BLaER1 treated with 17β-estradiol and CSF1 and Interleukin-3, amounts not matched to agents 10 nM and 100 nM (cell line): Measurements from ENCODE around the gene MT1B.
"Not testable (repeated sequence)": the region's sequence is repeated elsewhere in the genome, so short reads cannot be mapped to it uniquely, and the experiment has no call there.

Experiments used
- H3K27ac ChIP-seq, 11 experiments: shearing (Covaris generic); formaldehyde crosslinking; 2 replicates each; pipeline ENCODE4 v1.8.1; 2022
- H3K27me3 ChIP-seq, 11 experiments: shearing (Covaris generic); formaldehyde crosslinking; 2 replicates each; pipeline ENCODE4 v1.8.1; 2022
- H3K36me3 ChIP-seq, 11 experiments: shearing (Covaris generic); formaldehyde crosslinking; 2 replicates each; pipeline ENCODE4 v1.8.1; 2022
- H3K4me1 ChIP-seq, 10 experiments: shearing (Covaris generic); formaldehyde crosslinking; 2 replicates each; pipeline ENCODE4 v1.8.1; 2022
- H3K4me2 ChIP-seq, 11 experiments: shearing (Covaris generic); formaldehyde crosslinking; 2 replicates each; pipeline ENCODE4 v1.8.1; 2022
- H3K4me3 ChIP-seq, 10 experiments: shearing (Covaris generic); formaldehyde crosslinking; 2 replicates each; pipeline ENCODE4 v1.8.1; 2022
- H3K9ac ChIP-seq, 11 experiments: shearing (Covaris generic); formaldehyde crosslinking; 2 replicates each; pipeline ENCODE4 v1.8.1; 2022
- H3K9me3 ChIP-seq, 11 experiments: shearing (Covaris generic); formaldehyde crosslinking; replicated peaks in 1 of 11; 2 replicates each; pipeline ENCODE4 v1.8.1; 2022
- H4K20me1 ChIP-seq, 11 experiments: shearing (Covaris generic); formaldehyde crosslinking; 2 replicates each; pipeline ENCODE4 v1.8.1; 2022
- Cebpa-rat ChIP-seq, 11 experiments: shearing (Covaris generic); IDR thresholded peaks; 2 replicates each; pipeline ENCODE4 v1.8.1; 2022

MT1B gene

DNA sequence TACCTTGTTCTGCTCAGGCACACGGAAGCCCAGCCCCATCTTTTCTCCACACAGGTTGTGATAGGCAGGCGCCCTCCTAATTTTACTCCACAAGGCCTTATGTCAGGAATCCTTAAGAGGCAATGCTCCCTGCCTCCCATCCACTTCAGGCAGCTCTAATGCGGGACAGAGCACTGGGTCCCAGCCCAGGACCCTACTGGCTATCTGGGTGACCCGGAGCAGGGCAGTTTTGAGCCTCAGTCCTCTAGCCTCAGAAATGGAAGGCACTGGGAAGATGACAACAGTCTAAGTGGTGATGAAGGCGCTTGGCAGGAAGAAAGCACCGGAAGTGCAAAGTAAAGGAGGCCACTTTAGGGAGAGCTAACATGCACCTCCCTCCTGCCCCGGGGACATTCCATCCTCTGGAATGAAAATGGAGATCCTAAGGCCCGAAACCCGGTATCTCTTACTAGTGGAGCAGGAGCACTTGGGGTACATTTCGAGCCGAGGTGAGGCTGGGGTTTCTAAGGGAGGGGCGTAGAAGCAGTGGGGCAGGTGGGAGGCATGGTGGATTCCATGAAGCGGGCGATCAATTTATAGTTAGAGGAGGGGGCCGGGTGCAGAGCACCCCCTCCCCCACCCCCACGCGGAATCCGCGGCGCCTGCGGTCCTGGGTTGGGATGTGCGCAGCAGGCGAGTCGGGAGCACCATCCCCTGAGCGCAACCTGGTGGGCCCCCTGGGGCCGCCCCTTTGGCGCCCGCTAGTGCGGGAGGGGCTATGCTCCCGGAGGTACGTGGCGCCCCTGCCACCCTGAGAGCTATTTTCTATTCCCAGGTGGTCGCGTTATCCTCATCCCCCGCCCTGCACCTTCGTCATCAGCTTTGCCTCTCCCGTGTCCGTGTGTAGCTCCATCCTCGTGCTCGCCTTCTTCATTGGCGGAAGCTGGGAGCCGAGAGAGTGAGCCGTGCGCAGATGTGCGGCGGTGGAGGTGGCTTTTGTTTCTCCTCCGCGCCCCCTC, 11.0 kb downstream of the MT1B start:
- Histone ChIP-seq H3K27me3 (peaks cover 98 to 100% (median 100%) of the 10 kb centered on the region in 11 experiments), H3K36me3 (no peaks in the 10 kb centered on the region), H3K9ac (no peak overlapping the region), H3K9me3 (0 out of 22 replicates have a peak, but pooled peaks cover 0 to 4% (median 0%) of the 10 kb centered on the region in 11 experiments), H3K27ac (no peak overlapping the region), H3K4me3 (peak overlapping the region in 6 of 10 experiments; percentile 9 to 38 (median 20); a peak in 5 of 20 replicates), H3K4me1 (peaks cover 17 to 29% (median 23%) of the 10 kb centered on the region in 10 experiments), H4K20me1 (peaks cover 0 to 16% (median 4%) of the 10 kb centered on the region in 11 experiments; a peak in 6 of 22 replicates), H3K4me2 (peak overlapping the region; percentile 42 to 68 (median 60); a peak in 21 of 22 replicates)
- TF ChIP-seq Cebpa-rat (IDR thresholded peaks at IDR 0.05), result no peak

DNA sequence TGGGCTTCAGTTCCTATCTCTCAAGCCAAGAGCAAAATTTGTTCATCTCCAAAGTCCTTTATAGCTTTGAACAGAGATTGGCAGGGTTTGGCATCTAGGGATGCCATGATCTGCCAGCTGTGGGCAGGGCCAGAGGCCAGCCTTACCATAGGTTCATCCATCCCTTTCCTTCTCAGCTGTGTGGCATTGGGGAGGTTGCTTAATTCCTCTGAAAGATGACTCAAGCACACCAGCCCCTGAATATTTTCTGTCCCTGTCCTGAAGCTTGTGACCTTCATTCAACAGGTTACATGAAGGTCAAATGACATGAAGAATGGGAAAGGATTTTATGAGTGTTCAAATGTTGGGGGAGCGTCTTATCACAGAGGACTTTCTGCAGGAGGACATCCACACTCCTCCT, 12.8 kb downstream of the MT1B start:
- no peaks in the 10 kb centered on the region for H3K36me3 ChIP-seq
- TF ChIP-seq Cebpa-rat (IDR thresholded peaks at IDR 0.05), result no peak
- peaks cover 0 to 34% (median 6%) of the 10 kb centered on the region in 11 experiments; a peak in 11 of 22 replicates for H4K20me1 ChIP-seq
- H3K27me3 ChIP-seq, result peaks cover 98 to 100% (median 100%) of the 10 kb centered on the region in 11 experiments
- H3K9me3 ChIP-seq, result 0 out of 22 replicates have a peak, but pooled peaks cover 0 to 4% (median 0%) of the 10 kb centered on the region in 11 experiments
- H3K27ac ChIP-seq, result no peak overlapping the region
- no peak overlapping the region for H3K9ac ChIP-seq
- H3K4me2 ChIP-seq, result no peak overlapping the region
- peaks cover 21 to 37% (median 25%) of the 10 kb centered on the region in 10 experiments for H3K4me1 ChIP-seq
- no peak overlapping the region for H3K4me3 ChIP-seq

DNA sequence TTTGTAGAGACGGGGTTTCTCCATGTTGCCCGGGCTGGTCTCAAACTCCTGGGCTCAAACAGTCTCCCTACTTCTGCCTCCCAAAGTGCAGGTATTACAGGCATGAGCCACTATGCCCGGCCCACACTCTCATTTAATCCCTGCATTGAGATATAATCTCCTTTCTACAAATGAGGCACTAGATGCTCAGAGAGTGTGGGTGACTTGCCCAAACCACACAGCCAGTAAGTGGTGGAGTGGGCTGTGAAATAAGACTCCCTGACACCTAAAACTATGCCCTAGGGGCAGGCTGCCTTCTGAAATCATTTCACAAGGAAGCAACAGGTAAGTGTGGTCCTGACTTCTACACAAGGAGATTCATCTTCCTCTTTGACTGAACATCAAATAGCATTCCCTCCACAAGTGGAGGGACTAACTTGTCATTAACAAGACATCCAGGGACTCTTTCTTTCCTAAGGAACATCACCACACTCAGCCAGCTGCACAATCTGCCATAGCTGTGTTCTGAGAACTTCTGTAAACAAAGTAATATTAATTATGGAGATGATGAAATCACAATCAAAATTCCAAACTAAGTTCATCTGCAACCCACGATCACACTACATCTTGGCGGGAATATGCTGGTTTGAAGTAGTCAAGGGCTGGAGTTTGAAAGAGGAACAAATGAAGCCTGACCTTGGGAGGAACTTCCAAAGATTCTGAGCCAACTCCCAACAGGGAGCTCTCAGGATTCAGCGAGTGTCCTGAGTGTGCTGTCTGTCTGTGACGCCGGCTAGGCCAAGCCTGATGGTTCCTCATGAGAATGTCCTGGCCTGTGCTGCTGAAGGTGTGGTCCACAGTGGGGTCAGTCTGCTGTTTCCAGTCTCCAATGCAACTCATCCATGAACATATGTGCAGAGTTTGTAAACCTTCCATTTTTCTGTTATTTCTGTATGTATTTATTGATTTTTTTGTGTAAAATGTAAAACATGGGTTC, 13.9 kb downstream of the MT1B start:
- not testable (repeated sequence) for H3K4me2 ChIP-seq, H3K9me3 ChIP-seq, H3K27ac ChIP-seq, H3K9ac ChIP-seq, H3K36me3 ChIP-seq, H3K4me3 ChIP-seq
- H3K4me1 ChIP-seq, result peaks cover 24 to 47% (median 32%) of the 10 kb centered on the region in 10 experiments
- peaks cover 98 to 100% (median 100%) of the 10 kb centered on the region in 11 experiments for H3K27me3 ChIP-seq
- peaks cover 0 to 45% (median 9%) of the 10 kb centered on the region in 11 experiments; a peak in 13 of 22 replicates for H4K20me1 ChIP-seq

- peak within 1 kb of the TSS; percentile 20 to 45 (median 36); a peak in 16 of 20 replicates for H3K4me3 ChIP-seq
- H3K36me3 ChIP-seq, result no peaks in the 10 kb centered on the region
- H3K4me1 ChIP-seq, result peaks cover 23 to 55% (median 34%) of the 10 kb centered on the region in 10 experiments
- no peak within 1 kb of the TSS for H3K27ac ChIP-seq
- peaks cover 0 to 35% (median 9%) of the 10 kb centered on the region in 11 experiments; a peak in 13 of 22 replicates for H4K20me1 ChIP-seq
- H3K4me2 ChIP-seq, result peak within 1 kb of the TSS; percentile 57 to 80 (median 68)
- TF ChIP-seq Cebpa-rat (IDR thresholded peaks at IDR 0.05), result no peak
- peaks cover 98 to 100% (median 100%) of the 10 kb centered on the region in 11 experiments for H3K27me3 ChIP-seq
- H3K9me3 ChIP-seq, result 0 out of 22 replicates have a peak, but pooled peaks cover 0 to 4% (median 0%) of the 10 kb centered on the region in 11 experiments
- H3K9ac ChIP-seq, result no peak within 1 kb of the TSS
Measured at GRCh38 chr16:56667581-56668571, 16.2 kb downstream of the MT1B start, which contains the start of gene MT1G. TSS of gene MT1G (minus strand) at chr16:56668065. CDS start at chr16:56667993, 72 bp downstream.

DNA sequence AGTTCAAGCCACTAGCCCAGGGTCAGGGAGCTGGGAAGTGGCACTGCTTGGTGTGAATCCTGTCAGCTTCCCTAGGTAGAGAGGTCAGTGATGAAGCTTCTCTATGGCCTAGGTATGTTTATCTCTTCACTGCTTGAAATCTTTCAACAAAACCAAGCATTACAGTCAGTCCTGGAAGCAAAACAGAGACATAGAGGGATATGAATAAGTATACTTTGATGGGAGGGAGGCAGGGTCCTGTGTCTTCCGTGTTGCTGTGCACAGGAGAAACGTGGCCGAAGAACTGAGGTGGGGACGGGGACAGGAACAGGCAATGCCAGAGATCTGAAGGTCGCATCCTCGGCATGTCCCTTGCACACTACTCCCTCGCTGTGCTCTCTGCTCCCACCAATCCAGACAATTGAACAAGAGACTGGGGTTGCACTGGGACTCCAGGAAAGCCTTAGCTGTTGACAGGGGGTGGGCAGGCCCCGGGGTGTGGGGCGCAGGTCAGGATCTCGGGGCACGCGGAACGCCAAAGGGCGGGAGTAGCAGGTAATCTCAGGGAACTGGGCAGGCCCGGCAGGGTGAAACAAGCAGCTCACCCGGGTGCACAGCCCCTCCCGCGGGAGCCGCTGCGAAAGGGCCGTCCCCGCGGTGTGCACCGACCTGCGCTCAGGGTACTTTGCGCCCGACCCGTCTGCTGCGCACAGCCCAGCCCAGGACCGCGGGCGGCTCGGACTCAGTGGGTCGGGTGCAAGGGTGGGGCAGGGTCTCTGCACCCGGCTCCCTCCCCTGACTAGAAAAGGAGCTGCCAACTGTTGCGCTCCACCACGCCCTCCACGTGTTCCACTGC, 17.5 kb downstream of the MT1B start, which contains the start of gene MT1H:
Gene MT1H, plus strand, starts transcription at position 810 of the 835 bp plus-strand sequence. CDS start 71 bp downstream, outside the sequence.
- Histone ChIP-seq H3K9ac (no peak within 1 kb of the TSS), H3K4me2 (peak within 1 kb of the TSS; percentile 3 to 67 (median 36); a peak in 14 of 22 replicates), H3K27me3 (peaks cover 88 to 99% (median 94%) of the 10 kb centered on the region in 11 experiments), H4K20me1 (peaks cover 0 to 35% (median 9%) of the 10 kb centered on the region in 11 experiments; a peak in 13 of 22 replicates), H3K4me3 (0 out of 20 replicates have a peak within 1 kb of the TSS, but pooled peaks of 1 of the 10 experiments have one; percentile 4), H3K36me3 (no peaks in the 10 kb centered on the region), H3K27ac (no peak within 1 kb of the TSS), H3K9me3 (0 out of 22 replicates have a peak, but pooled peaks cover 0 to 3% (median 0%) of the 10 kb centered on the region in 11 experiments), H3K4me1 (peaks cover 27 to 67% (median 44%) of the 10 kb centered on the region in 10 experiments)
- TF ChIP-seq Cebpa-rat (IDR thresholded peaks at IDR 0.05), result no peak

DNA sequence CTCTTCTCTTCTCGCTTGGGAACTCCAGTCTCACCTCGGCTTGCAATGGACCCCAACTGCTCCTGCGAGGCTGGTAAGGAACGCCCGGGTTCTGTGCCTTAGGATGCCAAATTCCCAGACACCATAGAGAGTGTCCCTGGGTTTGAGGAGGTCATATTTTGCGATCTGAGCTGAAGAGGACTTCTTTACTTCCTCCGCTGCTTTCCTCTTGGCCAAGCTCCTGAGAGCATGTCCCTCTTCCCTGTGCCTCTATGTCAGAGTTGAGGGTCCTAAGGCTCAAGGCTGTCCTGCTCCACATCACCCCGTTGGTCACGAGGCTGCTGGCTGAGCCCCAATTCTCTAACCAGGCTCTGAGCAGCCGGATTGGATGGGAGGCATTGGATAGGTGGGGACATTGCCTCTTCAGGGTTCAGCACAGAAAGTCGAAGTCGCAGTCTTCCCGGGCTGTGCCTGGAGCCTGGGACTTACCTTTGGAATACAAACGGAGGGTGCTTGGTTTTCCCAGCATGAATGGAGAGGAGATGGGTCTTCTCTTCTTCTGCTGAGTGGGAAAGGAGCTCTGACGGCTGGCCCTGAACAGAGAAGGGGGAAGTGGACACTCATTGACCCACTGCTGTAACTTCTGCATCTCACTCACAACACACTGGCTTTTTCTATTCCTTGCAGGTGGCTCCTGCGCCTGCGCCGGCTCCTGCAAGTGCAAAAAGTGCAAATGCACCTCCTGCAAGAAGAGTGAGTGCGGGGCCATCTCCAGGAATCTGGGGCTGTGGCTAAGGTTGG, 18.3 kb downstream of the MT1B start:
- TF ChIP-seq Cebpa-rat (IDR thresholded peaks at IDR 0.05), result no peak
- H3K27me3 ChIP-seq, result peaks cover 82 to 97% (median 92%) of the 10 kb centered on the region in 11 experiments
- H3K9me3 ChIP-seq, result no peaks in the 10 kb centered on the region
- H3K27ac ChIP-seq, result no peak overlapping the region
- no peak overlapping the region for H3K9ac ChIP-seq
- peak overlapping the region in 10 of 11 experiments; percentile 24 to 67 (median 38); a peak in 14 of 22 replicates for H3K4me2 ChIP-seq
- H4K20me1 ChIP-seq, result peaks cover 0 to 35% (median 9%) of the 10 kb centered on the region in 11 experiments; a peak in 12 of 22 replicates
- peaks cover 28 to 73% (median 50%) of the 10 kb centered on the region in 10 experiments for H3K4me1 ChIP-seq
- no peaks in the 10 kb centered on the region for H3K36me3 ChIP-seq
- no peak overlapping the region for H3K4me3 ChIP-seq
